HepG2 (cell line): ENCODE results near the gene OPRL1. TPM values are rescaled to one million over a fixed set of nuclear protein-coding genes. Genes with fewer than 3 reads are reported as not detected.

Experiments used
- CREB3 ChIP-seq: sonication (generic); formaldehyde crosslinking; IDR thresholded peaks from 2 replicates; pipeline ENCODE4 v1.5.0; 2020; ENCODE audit warnings: missing genetic modification reagents
- ELF3 ChIP-seq: IDR thresholded peaks from 2 replicates; pipeline ENCODE4 v1.6.1; 2016; ENCODE audit warnings: missing genetic modification reagents, missing compliant biosample characterization
- FOXA1 ChIP-seq, 2 experiments: fragments of 450-650 bp in 1 of 2; sonication (generic) in 1 of 2; formaldehyde crosslinking in 1 of 2; IDR thresholded peaks; 2 replicates each; pipeline versions ENCODE4 v1.4.0 to v1.6.1; 2016 to 2020; ENCODE audit warnings: missing genetic modification reagents in 1 of 2
- HDAC1 ChIP-seq: sonication (generic); formaldehyde crosslinking; IDR thresholded peaks from 2 replicates; pipeline ENCODE4 v1.5.1; 2020; ENCODE audit warnings: mild to moderate bottlenecking, missing genetic modification reagents
- HINFP ChIP-seq: sonication (generic); formaldehyde crosslinking; IDR thresholded peaks from 2 replicates; pipeline ENCODE4 v1.4.0; 2020; ENCODE audit warnings: low read depth, mild to moderate bottlenecking, missing genetic modification reagents
- KAT8 ChIP-seq: IDR thresholded peaks from 2 replicates; pipeline ENCODE4 v1.6.1; 2016; ENCODE audit warnings: missing genetic modification reagents, missing compliant biosample characterization
- KLF12 ChIP-seq: sonication (generic); formaldehyde crosslinking; IDR thresholded peaks from 2 replicates; pipeline ENCODE4 v1.4.0; 2020; ENCODE audit warnings: missing genetic modification reagents, borderline replicate concordance
- MYNN ChIP-seq: sonication (generic); formaldehyde crosslinking; IDR thresholded peaks from 2 replicates; pipeline ENCODE4 v1.4.0; 2020; ENCODE audit warnings: mild to moderate bottlenecking, low read depth, missing genetic modification reagents
- NBN ChIP-seq: fragments of 450-650 bp; conservative IDR thresholded peaks from 2 replicates; pipeline ENCODE4 v1.6.1; 2017
- NKX3-1 ChIP-seq: sonication (generic); formaldehyde crosslinking; IDR thresholded peaks from 2 replicates; pipeline ENCODE4 v1.5.0; 2020; ENCODE audit warnings: missing genetic modification reagents
- PHF8 ChIP-seq: sonication (generic); formaldehyde crosslinking; IDR thresholded peaks from 2 replicates; pipeline ENCODE4 v1.5.0; 2020; ENCODE audit warnings: missing genetic modification reagents
- THAP11 ChIP-seq: IDR thresholded peaks from 2 replicates; pipeline ENCODE4 v1.6.1; 2016; ENCODE audit warnings: missing biosample characterization, missing genetic modification reagents
- THYN1 ChIP-seq: sonication (generic); formaldehyde crosslinking; IDR thresholded peaks from 2 replicates; pipeline ENCODE4 v1.8.1; 2023; ENCODE audit warnings: low read depth, mild to moderate bottlenecking, moderate library complexity, missing genetic modification reagents, borderline replicate concordance
- ZBTB34 ChIP-seq: sonication (generic); formaldehyde crosslinking; IDR thresholded peaks from 2 replicates; pipeline ENCODE4 v1.8.0; 2022; ENCODE audit warnings: mild to moderate bottlenecking, missing genetic modification reagents
- ZNF256 ChIP-seq: sonication (generic); formaldehyde crosslinking; conservative IDR thresholded peaks from 2 replicates; pipeline ENCODE4 v1.4.0; 2020; ENCODE audit warnings: missing genetic modification reagents
- ZNF335 ChIP-seq: sonication (generic); formaldehyde crosslinking; IDR thresholded peaks from 2 replicates; pipeline ENCODE4 v1.4.0; 2020; ENCODE audit warnings: missing genetic modification reagents
- ZNF501 ChIP-seq: sonication (generic); formaldehyde crosslinking; IDR thresholded peaks from 2 replicates; pipeline ENCODE4 v1.5.1; 2020; ENCODE audit warnings: mild to moderate bottlenecking, moderate library complexity, missing genetic modification reagents
- ZSCAN21 ChIP-seq: sonication (generic); formaldehyde crosslinking; IDR thresholded peaks from 2 replicates; pipeline ENCODE4 v1.8.0; 2022; ENCODE audit warnings: mild to moderate bottlenecking, missing genetic modification reagents, moderate library complexity, borderline replicate concordance
- polyA plus RNA-seq, 8 experiments: library from polyadenylated mRNA; depleted of rRNA in 3 of 8; stranded (reverse) in 7 of 8; unstranded in 1 of 8; fragments of >200 nt; fragmentation: Illumina TruSeq in 4 of 8; extraction: Trizol in 4 of 8; gene quantifications; 2 replicates each; pipeline versions ENCODE4 v1.2.1 to v1.2.3, GENCODE V29; 2011 to 2016; ENCODE audit warnings: low read depth in 4 of 8, missing spikeins in 1 of 8, mixed read lengths in 1 of 8; ENCODE audit not compliant: insufficient read depth in 1 of 8
- total RNA-seq, 5 experiments: library from RNA; depleted of rRNA; stranded (reverse); fragments of >200 nt; fragmentation: Illumina TruSeq; extraction: Trizol; gene quantifications; 2 replicates each; pipeline ENCODE4 v1.2.3, GENCODE V29; 2016; ENCODE audit warnings: low read depth in 1 of 5
- TF ChIP-seq, protein P1 (sequence below): sonication (generic); formaldehyde crosslinking; IDR thresholded peaks from 2 replicates; pipeline ENCODE4 v1.4.0; 2020; ENCODE audit warnings: low read depth, missing genetic modification reagents
- TF ChIP-seq, protein P2 (sequence below): sonication (generic); formaldehyde crosslinking; IDR thresholded peaks from 2 replicates; pipeline ENCODE4 v1.4.0; 2020; ENCODE audit warnings: missing genetic modification reagents

The OPRL1 gene
- total and polyA plus RNA-seq, 2 of the 13 experiments (the other 11 are each of a cell fraction or from before 2014, with no cell fraction given): 0.35 to 0.71 TPM

GRCh38 chr20:64050261-64051032 lies 29.4 kb upstream of the OPRL1 start (continued):
- TF ChIP-seq, protein P1, sequence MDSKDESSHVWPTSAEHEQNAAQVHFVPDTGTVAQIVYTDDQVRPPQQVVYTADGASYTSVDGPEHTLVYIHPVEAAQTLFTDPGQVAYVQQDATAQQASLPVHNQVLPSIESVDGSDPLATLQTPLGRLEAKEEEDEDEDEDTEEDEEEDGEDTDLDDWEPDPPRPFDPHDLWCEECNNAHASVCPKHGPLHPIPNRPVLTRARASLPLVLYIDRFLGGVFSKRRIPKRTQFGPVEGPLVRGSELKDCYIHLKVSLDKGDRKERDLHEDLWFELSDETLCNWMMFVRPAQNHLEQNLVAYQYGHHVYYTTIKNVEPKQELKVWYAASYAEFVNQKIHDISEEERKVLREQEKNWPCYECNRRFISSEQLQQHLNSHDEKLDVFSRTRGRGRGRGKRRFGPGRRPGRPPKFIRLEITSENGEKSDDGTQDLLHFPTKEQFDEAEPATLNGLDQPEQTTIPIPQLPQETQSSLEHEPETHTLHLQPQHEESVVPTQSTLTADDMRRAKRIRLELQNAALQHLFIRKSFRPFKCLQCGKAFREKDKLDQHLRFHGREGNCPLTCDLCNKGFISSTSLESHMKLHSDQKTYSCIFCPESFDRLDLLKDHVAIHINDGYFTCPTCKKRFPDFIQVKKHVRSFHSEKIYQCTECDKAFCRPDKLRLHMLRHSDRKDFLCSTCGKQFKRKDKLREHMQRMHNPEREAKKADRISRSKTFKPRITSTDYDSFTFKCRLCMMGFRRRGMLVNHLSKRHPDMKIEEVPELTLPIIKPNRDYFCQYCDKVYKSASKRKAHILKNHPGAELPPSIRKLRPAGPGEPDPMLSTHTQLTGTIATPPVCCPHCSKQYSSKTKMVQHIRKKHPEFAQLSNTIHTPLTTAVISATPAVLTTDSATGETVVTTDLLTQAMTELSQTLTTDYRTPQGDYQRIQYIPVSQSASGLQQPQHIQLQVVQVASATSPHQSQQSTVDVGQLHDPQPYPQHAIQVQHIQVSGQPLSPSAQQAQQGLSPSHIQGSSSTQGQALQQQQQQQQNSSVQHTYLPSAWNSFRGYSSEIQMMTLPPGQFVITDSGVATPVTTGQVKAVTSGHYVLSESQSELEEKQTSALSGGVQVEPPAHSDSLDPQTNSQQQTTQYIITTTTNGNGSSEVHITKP (CRISPR knock-in tag): peak; percentile 32; the same call in 1 of the 2 replicates
- TF ChIP-seq CREB3 (CRISPR knock-in tag) (peak; percentile 81; the same call in 1 of the 2 replicates), NKX3-1 (CRISPR knock-in tag) (peak; percentile 77), PHF8 (CRISPR knock-in tag) (peak; percentile 47), ELF3 (CRISPR knock-in tag) (peak; percentile 10), ZSCAN21 (peak; percentile 73; the same call in 1 of the 2 replicates), FOXA1 (IDR thresholded peaks at IDR 0.05) (no peak), FOXA1 (CRISPR knock-in tag; IDR thresholded peaks at IDR 0.05) (0 out of 2 replicates have a peak, but pooled peaks have one; percentile 1), KAT8 (CRISPR knock-in tag) (peak; percentile 89), HINFP (CRISPR knock-in tag) (no peak), ZBTB34 (CRISPR knock-in tag) (peak; percentile 96), ZNF501 (CRISPR knock-in tag) (peak; percentile 90), THYN1 (CRISPR knock-in tag) (peak; percentile 98; the same call in 1 of the 2 replicates), NBN (no peak), MYNN (CRISPR knock-in tag) (peak; percentile 79; the same call in 1 of the 2 replicates), THAP11 (CRISPR knock-in tag) (peak; percentile 82; the same call in 1 of the 2 replicates), KLF12 (CRISPR knock-in tag) (peak; percentile 94), ZNF256 (peak; percentile 54), ZNF335 (peak; percentile 85; the same call in 1 of the 2 replicates), HDAC1 (CRISPR knock-in tag) (no peak; the same call in 1 of the 2 replicates)
- TF ChIP-seq, protein P2, sequence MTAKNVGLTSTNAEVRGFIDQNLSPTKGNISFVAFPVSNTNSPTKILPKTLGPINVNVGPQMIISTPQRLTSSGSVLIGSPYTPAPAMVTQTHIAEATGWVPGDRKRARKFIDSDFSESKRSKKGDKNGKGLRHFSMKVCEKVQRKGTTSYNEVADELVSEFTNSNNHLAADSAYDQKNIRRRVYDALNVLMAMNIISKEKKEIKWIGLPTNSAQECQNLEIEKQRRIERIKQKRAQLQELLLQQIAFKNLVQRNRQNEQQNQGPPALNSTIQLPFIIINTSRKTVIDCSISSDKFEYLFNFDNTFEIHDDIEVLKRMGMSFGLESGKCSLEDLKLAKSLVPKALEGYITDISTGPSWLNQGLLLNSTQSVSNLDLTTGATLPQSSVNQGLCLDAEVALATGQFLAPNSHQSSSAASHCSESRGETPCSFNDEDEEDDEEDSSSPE (CRISPR knock-in tag): peak; percentile 18; the same call in 1 of the 2 replicates
